Colonic mucosa (tissue), 4 donors: Measurements from ENCODE around the gene SMIM41. TPM values are rescaled to one million over a fixed set of nuclear protein-coding genes. Genes with fewer than 3 reads are reported as not detected.

Source experiments
- DNase-seq: peaks from one replicate; pipeline ENCODE4 v3.0.0-alpha.2; 2020
- H3K27ac ChIP-seq: fragments of 200-600 bp; one replicate; pipeline ENCODE4 v1.8.0; 2021
- H3K27me3 ChIP-seq: fragments of 200-600 bp; one replicate; pipeline ENCODE4 v1.8.0; 2021
- H3K36me3 ChIP-seq: fragments of 200-600 bp; one replicate; pipeline ENCODE4 v1.8.0; 2021
- H3K4me1 ChIP-seq: fragments of 200-600 bp; one replicate; pipeline ENCODE4 v1.8.0; 2021; ENCODE audit warnings: mild to moderate bottlenecking
- H3K4me3 ChIP-seq: fragments of 200-600 bp; one replicate; pipeline ENCODE4 v1.8.0; 2021
- H3K9ac ChIP-seq, 2 donors: one replicate each; pipeline ENCODE4 v1.7.0; 2013; ENCODE audit warnings: control low read depth in 2 of 2, low read depth in 2 of 2, low read length in 2 of 2
- H3K9me3 ChIP-seq: fragments of 200-600 bp; one replicate; pipeline ENCODE4 v1.8.0; 2021
- CTCF ChIP-seq: fragments of 200-600 bp; IDR thresholded peaks from one replicate; pipeline ENCODE4 v1.8.0; 2022; ENCODE audit warnings: antibody characterized with exemption, mild to moderate bottlenecking
- intact Hi-C: fragments of 100-400 bp; cut with DNase I; formaldehyde crosslinking; loops from one replicate; pipeline ENCODE4 v1.14.1; 2022
- total RNA-seq, 2 donors: library from RNA; stranded (reverse); fragmentation: NEBNext Ultra II Directional in 1 of 2; extraction: Animal tissue kit (Norgen Biotek cat#: 25700) in 1 of 2; gene quantifications; one replicate each; pipeline ENCODE4 v1.2.1, GENCODE V29; 2021
- donor health status: healthy.
- donor health status: DM: no; HTN: no; CAD: no.
- donor health status: DM: no; HTN: no; CAD: no.

Gene SMIM41
- total RNA-seq, 2 donors from 2014 or later = 0.30 to 0.58 TPM

- DNase-seq = peak; percentile 85
- intact Hi-C loops = loop anchor here (2.0 to 5.0 kb wide), 3 partner anchors 172 to 720 kb away; no protein-coding TSS in a partner anchor
- Histone ChIP-seq H3K9me3 (no peaks in the 10 kb centered on the region), H3K4me1 (peaks cover 2% of the 10 kb centered on the region), H3K9ac (no peak overlapping the region), H3K4me3 (no peak overlapping the region), H3K27me3 (no peaks in the 10 kb centered on the region), H3K36me3 (no peaks in the 10 kb centered on the region), H3K27ac (no peak overlapping the region)
- TF ChIP-seq CTCF = peak; percentile 91
These were observed 77.5 kb downstream of the SMIM41 start for GRCh38 chr12:52156757-52157565.

- H3K27ac ChIP-seq = no peak overlapping the region
- no peak for TF ChIP-seq CTCF
- H3K4me3 ChIP-seq = no peak overlapping the region
- H3K9ac ChIP-seq = no peak overlapping the region
- H3K27me3 ChIP-seq = no peaks in the 10 kb centered on the region
- H3K9me3 ChIP-seq = no peaks in the 10 kb centered on the region
- H3K4me1 ChIP-seq = no peaks in the 10 kb centered on the region
- no peak for DNase-seq
- intact Hi-C loops = loop anchor here (2.0 to 5.0 kb wide), 3 partner anchors 171 to 720 kb away; no protein-coding TSS in a partner anchor
- H3K36me3 ChIP-seq = no peaks in the 10 kb centered on the region
These were observed 78.2 kb downstream of the SMIM41 start for GRCh38 chr12:52157566-52158150.

Other genes starting within 250 kb of the SMIM41 start
- gene FIGNL2, start 231.0 kb upstream of the SMIM41 start, total RNA-seq = under 1 TPM; 0.30 to 0.35 TPM
- not detected for gene ANKRD33, start 191.6 kb upstream of the SMIM41 start, total RNA-seq
- 100 to 1,000 TPM; 121 to 162 TPM for gene ACVRL1, start 172.2 kb upstream of the SMIM41 start, total RNA-seq
- gene ACVR1B, start 128.0 kb upstream of the SMIM41 start, total RNA-seq = 10 to 100 TPM; 56.0 to 63.0 TPM
- gene TAMALIN, start 72.8 kb upstream of the SMIM41 start, total RNA-seq = 10 to 100 TPM in 1 of 2 donors, 1 to 10 TPM in 1; 5.0 to 15.2 TPM
- gene NR4A1, start 28.3 kb upstream of the SMIM41 start, total RNA-seq = 10 to 100 TPM; 51.1 to 52.0 TPM
- gene ATG101, start 9.7 kb upstream of the SMIM41 start, total RNA-seq = 10 to 100 TPM; 37.7 to 44.0 TPM
- 1 to 10 TPM in 1 of 2 donors, under 1 TPM in 1; 0.66 to 4.9 TPM for gene KRT80, start 112.3 kb downstream of the SMIM41 start, total RNA-seq
- 1 to 10 TPM; 2.1 to 4.0 TPM for gene KRT7, start 153.5 kb downstream of the SMIM41 start, total RNA-seq
- gene KRT86, start 194.9 kb downstream of the SMIM41 start, total RNA-seq = under 1 TPM in 1 of 2 donors, not detected in 1; 0.16 TPM
- under 1 TPM in 1 of 2 donors, not detected in 1; 0.77 TPM for gene KRT81, start 211.8 kb downstream of the SMIM41 start, total RNA-seq
- not detected for gene KRT83, start 241.7 kb downstream of the SMIM41 start, total RNA-seq